MV-4-11 (cell line): ENCODE results near the gene ANO1.
A peak's percentile ranks its signal among the peaks of the same experiment; 100 is the strongest.
"Not testable (repeated sequence)": the region's sequence is repeated elsewhere in the genome, so short reads cannot be mapped to it uniquely, and the experiment has no call there.

ENCODE experiments used
- DNase-seq: peaks from one replicate; lab custom pipeline; 2025; lab: John Stamatoyannopoulos, UW

Gene ANO1

GRCh38 chr11:70191495-70192140, 113.5 kb downstream of the ANO1 start:
- peak; percentile 33 for DNase-seq

DNA sequence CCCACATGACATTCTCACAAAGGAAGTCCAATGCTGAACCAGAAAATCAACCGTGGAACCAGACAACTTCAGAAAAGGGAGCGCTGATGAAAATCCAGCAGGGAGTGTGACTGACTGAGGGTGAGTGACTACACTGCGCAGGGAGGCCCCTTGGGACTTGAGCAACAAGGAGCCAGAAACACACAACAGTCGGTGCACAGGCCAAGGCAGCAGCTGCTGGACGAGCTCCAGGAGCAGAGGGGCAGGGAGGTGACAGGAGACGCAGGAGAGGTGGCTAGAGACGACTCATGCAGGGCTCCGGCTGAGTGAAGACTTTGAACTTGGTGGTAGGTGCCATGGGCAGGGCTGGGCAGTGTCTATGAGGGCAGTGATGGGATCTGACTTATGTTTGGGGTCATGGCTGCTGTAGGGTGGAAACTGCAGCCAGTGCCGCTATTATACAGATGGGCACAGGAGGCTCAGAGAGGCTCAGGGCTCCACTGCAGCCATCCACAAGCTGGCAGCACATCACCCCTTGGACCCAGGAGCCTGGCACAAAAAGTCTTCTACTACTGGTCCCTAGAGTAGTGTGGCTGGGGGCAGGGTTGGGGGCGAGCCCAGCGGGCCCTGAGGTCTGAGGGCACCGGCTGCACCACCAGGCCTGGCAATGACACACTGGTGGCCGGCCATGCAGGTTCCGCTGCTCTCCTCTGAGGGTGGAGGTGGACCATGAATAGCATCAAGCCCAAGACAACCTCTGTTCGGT, 114.7 kb downstream of the ANO1 start:
- no peak for DNase-seq

GRCh38 chr11:70193411-70194292, 115.5 kb downstream of the ANO1 start:
- no peak for DNase-seq

- DNase-seq: no peak
Measured at GRCh38 chr11:70194792-70195791, 117.0 kb downstream of the ANO1 start.

DNA sequence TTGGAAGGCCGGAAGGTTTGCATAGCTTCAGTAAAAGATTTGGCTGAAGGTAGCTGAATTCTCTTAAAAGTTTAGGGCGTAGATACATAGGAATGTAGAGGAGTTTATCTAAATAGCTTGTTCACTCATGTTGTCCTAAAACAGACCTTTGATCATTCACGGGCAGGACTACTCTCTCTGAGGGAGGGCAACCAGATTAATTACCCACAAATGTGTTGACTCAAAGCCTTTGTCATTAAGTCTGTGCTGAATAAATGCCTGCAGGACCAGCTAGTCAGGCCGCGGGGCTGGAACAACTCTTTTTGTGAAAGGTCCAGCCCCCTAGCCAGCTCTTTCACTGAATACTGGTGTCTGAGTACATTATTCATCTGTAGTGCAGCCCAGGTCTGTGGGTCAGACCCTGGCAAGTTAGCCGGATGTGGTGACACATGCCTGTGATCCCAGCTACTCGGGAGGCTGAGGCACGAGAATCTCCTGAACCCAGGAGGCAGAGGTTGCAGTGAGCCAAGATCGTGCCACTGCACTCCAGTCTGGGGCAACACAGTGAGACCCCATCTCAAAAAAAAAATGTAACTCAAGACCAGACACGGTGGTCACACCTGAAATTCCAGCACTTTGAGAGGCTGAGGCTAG, 122.2 kb downstream of the ANO1 start:
- no peak for DNase-seq

DNA sequence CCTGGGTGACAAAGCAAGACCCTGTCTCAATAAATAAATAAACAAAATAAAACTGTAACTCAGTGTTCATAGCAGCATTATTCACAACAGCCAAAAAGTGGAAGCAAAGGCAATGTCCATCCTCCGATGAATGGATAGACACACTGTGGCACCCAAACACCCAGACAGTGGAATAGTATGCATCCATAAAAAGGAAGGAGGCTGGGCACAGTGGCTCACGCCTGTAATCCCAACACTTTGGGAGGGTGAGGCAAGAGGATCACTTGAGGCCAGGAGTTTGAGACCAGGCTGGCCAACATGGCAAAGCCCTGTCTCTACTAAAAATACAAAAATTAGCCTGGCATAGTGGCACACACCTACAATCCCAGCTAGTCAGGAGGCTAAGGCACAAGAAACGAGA, 122.9 kb downstream of the ANO1 start:
- DNase-seq: not testable (repeated sequence)

DNA sequence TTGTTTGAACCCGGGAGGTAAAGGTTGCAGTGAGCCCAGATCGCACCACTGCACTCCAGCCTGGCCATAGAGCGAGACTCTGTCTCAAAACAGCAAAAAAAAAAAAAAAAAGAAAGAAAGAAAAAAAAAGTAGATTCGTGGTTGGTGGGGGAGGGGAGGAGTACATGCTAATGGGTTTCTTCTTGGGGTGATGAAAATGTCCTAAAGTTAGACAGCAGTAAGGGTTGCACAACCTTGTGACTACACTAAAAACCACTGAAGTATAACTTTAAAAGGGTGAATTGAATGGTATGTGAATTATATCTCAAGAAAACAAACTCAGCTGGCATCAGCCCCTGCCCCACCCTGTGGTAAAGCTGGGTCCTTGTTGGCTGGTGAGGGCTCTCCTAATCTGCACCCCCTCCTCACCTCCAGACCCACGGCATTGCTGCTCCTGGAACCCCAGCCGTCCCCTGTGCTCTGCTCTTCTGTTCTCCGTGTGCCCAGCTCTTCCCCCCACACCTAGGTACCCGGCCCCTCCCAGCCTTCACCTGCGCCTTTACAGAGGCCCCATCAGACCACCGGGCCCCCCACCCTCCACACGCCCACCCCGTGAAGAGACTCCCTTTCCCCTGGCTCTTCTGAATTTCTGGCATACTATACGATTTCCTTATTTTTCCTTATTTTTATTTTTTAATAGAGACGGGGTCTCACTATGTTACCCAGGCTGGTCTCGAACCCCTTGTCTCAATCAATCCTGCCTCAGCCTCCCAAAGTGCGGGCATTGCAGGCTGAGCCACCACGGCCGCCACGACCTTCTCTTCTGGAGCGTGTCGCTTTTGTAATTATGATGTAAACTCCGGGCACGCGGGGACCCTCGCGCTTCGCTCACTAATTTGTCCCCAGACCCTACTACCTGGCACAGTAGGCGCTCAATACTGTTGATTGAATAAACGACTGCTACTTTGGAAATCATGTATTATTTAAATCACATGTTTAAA, 124.1 kb downstream of the ANO1 start:
- peak; percentile 87 for DNase-seq

GRCh38 chr11:70202920-70203750, 125.0 kb downstream of the ANO1 start, which contains the start of gene FADD:
FADD (plus strand) TSS chr11:70203296; CDS start chr11:70203460, 164 bp downstream.
- peak; percentile 90 for DNase-seq

GRCh38 chr11:70203751-70204465, 125.8 kb downstream of the ANO1 start:
- DNase-seq: peak; percentile 83

- no peak for DNase-seq
Measured at GRCh38 chr11:70204466-70204799, 126.3 kb downstream of the ANO1 start.

DNA sequence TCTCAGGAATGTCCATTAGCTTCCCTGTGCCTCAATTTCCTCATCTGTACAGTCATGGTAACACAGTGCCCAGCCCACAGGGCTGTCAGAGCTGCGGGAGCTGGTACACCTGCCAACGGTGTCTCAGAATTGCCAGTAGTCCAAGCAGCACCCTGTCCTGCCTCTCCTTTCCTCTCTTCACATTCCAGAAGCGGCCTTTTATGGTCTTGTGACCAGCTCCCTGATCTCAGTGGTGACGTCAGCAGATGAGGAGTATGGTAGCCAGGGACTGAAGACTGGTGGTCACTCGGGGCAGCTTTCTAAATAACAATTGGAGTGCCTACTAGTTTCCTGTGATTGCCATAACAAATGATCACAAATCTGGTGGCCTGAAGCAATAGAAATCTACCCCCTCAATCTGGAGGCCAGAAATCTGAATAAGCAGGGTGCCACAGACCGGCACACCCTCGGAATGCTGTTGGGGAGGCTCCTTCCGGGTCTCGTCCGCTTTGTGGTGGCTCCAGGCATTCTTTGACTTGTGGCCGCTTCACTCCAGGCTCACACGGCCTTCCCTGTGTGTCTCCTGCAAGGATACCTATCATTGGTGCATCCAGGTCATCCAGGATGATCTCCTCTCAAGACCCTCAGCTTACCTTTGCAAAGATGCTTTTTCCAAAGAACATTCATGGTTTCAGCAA, 127.1 kb downstream of the ANO1 start:
- no peak for DNase-seq

GRCh38 chr11:70205766-70206165, 127.6 kb downstream of the ANO1 start:
- DNase-seq: no peak

DNA sequence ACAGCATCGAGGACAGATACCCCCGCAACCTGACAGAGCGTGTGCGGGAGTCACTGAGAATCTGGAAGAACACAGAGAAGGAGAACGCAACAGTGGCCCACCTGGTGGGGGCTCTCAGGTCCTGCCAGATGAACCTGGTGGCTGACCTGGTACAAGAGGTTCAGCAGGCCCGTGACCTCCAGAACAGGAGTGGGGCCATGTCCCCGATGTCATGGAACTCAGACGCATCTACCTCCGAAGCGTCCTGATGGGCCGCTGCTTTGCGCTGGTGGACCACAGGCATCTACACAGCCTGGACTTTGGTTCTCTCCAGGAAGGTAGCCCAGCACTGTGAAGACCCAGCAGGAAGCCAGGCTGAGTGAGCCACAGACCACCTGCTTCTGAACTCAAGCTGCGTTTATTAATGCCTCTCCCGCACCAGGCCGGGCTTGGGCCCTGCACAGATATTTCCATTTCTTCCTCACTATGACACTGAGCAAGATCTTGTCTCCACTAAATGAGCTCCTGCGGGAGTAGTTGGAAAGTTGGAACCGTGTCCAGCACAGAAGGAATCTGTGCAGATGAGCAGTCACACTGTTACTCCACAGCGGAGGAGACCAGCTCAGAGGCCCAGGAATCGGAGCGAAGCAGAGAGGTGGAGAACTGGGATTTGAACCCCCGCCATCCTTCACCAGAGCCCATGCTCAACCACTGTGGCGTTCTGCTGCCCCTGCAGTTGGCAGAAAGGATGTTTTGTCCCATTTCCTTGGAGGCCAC, 128.3 kb downstream of the ANO1 start:
- no peak for DNase-seq

DNA sequence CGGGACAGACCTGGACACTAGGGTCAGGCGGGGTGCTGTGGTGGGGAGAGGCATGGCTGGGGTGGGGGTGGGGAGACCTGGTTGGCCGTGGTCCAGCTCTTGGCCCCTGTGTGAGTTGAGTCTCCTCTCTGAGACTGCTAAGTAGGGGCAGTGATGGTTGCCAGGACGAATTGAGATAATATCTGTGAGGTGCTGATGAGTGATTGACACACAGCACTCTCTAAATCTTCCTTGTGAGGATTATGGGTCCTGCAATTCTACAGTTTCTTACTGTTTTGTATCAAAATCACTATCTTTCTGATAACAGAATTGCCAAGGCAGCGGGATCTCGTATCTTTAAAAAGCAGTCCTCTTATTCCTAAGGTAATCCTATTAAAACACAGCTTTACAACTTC, 128.9 kb downstream of the ANO1 start:
- no peak for DNase-seq

GRCh38 chr11:70207531-70208131, 129.5 kb downstream of the ANO1 start:
- DNase-seq: no peak

DNA sequence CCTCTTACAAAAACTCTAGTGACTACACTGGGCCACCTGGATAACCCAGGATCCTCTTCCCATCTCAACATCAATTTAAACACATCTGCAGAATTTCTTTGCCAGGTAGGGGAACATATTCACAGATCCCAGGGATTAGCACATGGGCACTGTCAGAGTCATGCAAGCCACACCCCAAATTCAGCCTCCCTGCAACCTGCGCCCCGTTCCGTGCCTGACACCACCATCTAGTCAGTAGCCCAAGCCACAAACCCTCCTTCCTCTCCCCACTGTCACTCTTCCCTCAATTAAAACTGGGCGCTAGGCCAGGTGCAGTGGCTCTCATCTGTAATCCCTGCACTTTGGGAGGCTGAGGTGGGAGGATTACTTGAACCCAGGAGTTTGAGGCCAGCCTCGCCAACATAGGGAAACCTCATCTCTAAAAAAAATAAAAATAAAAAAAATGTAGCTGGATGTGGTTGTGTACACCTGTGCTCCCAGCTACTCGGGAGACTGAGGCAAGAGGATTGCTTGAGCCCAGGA, 131.3 kb downstream of the ANO1 start:
- DNase-seq: no peak
